ENCODE results near the gene COLEC11. TPM values are rescaled to one million over a fixed set of nuclear protein-coding genes. Genes with fewer than 3 reads are reported as not detected.

COLEC11 gene
- total and polyA plus RNA-seq, 10 of the 15 experiments (the other 5 are each of a cell fraction or from before 2014, with no cell fraction given): 0.08 to 0.74 (median 0.14) TPM; not detected in 4

DNA sequence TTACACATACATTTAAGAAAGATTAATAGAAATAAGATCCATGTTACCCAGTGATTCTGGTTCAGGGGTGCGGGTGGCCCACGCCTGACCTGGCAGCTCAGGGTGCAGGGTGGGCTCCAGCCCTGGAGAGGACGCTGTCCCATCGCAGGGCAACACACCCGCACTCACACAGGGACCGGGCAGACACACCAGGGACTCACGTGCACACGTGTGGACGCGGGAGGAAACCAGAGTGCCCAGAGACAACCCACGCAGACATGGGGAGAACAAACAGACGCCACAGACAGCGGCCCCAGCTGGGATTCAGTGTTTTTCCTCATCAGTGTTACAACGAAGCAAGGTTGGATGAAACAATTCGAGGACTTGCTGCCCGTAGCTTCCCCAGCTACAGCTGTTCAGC, 54.7 kb downstream of the COLEC11 start:
- Histone ChIP-seq H3K4me1 (ENCODE audit: control insufficient read depth, insufficient read depth, low read length) (peaks cover 15% of the 10 kb centered on the region), H3K4me2 (ENCODE audit: control insufficient read depth, insufficient read depth) (no peak overlapping the region), H3K9ac (ENCODE audit: control insufficient read depth, insufficient read depth, low read length) (no peak overlapping the region), H3K36me3 (ENCODE audit: control insufficient read depth in 2 of 2, insufficient read depth in 2 of 2, low read length in 1 of 2) (no peaks in the 10 kb centered on the region), H3K27ac (ENCODE audit: control insufficient read depth, insufficient read depth) (no peak overlapping the region), H2AFZ (ENCODE audit: control insufficient read depth, low read depth, low read length) (no peak overlapping the region), H3K4me3 (no peak overlapping the region), H3K27me3 (replicated peaks in 1 of 2; ENCODE audit: control insufficient read depth in 2 of 2, insufficient read depth in 2 of 2, low read length in 1 of 2) (no peaks in the 10 kb centered on the region), H4K20me1 (ENCODE audit: control insufficient read depth, insufficient read depth) (no peaks in the 10 kb centered on the region), H3K79me2 (ENCODE audit: control insufficient read depth, insufficient read depth, low read length) (no peaks in the 10 kb centered on the region), H3K9me3 (replicated peaks; ENCODE audit: control insufficient read depth, insufficient read depth, low read length) (no peaks in the 10 kb centered on the region; the same call in 2 of the 3 replicates)
- no peak for DNase-seq (ENCODE audit: low read depth, low spot score)
- no peak for FAIRE-seq
- WGBS (ENCODE audit: insufficient coverage, insufficient replicate concordance, low lambda C conversion rate, missing lambda C conversion rate): 65% methylated on average over 16 of the region's 16 CpGs
- ChIA-PET SMC1A (ENCODE audit: uncharacterized antibody, unreplicated experiment) (interaction anchor here (4.2 kb wide), 1 partner anchor 227 kb away, joined by 19 read pairs; no protein-coding TSS in a partner anchor), POLR2A (no interaction called here), RAD21 (ENCODE audit: unreplicated experiment) (no interaction called here), CTCF (interaction anchor here (0.9 to 4.9 kb wide), 3 partner anchors 12 to 226 kb away, joined by 3 to 43 read pairs (median 3); no protein-coding TSS in a partner anchor)
- no peak for ATAC-seq
- no peak for TF ChIP-seq PAX5 (IDR thresholded peaks at IDR 0.05; ENCODE audit: borderline replicate concordance, low read depth, low read length)
- TF ChIP-seq BRCA1 (IDR thresholded peaks at IDR 0.05; ENCODE audit: low read depth, low read length): no peak
- TF ChIP-seq TCF12 (IDR thresholded peaks at IDR 0.05; ENCODE audit: low read depth, low read length): no peak
- no peak for TF ChIP-seq STAT3 (IDR thresholded peaks at IDR 0.05; ENCODE audit: low read depth, low read length)
- no peak for TF ChIP-seq KAT2A (conservative IDR thresholded peaks at IDR 0.05; ENCODE audit: control insufficient read depth, low read depth, low read length)
- TF ChIP-seq SMARCA5 (IDR thresholded peaks at IDR 0.05): no peak
- no peak for TF ChIP-seq TAF1 (IDR thresholded peaks at IDR 0.05; ENCODE audit: borderline replicate concordance, low read depth, low read length)
- no peak for TF ChIP-seq YY1 (IDR thresholded peaks at IDR 0.05; ENCODE audit: low read depth, low read length)
- no peak for TF ChIP-seq GATAD2B (conservative IDR thresholded peaks at IDR 0.05; ENCODE audit: low read depth)
- TF ChIP-seq HCFC1 (IDR thresholded peaks at IDR 0.05; ENCODE audit: low read length): no peak
- TF ChIP-seq, protein P1, sequence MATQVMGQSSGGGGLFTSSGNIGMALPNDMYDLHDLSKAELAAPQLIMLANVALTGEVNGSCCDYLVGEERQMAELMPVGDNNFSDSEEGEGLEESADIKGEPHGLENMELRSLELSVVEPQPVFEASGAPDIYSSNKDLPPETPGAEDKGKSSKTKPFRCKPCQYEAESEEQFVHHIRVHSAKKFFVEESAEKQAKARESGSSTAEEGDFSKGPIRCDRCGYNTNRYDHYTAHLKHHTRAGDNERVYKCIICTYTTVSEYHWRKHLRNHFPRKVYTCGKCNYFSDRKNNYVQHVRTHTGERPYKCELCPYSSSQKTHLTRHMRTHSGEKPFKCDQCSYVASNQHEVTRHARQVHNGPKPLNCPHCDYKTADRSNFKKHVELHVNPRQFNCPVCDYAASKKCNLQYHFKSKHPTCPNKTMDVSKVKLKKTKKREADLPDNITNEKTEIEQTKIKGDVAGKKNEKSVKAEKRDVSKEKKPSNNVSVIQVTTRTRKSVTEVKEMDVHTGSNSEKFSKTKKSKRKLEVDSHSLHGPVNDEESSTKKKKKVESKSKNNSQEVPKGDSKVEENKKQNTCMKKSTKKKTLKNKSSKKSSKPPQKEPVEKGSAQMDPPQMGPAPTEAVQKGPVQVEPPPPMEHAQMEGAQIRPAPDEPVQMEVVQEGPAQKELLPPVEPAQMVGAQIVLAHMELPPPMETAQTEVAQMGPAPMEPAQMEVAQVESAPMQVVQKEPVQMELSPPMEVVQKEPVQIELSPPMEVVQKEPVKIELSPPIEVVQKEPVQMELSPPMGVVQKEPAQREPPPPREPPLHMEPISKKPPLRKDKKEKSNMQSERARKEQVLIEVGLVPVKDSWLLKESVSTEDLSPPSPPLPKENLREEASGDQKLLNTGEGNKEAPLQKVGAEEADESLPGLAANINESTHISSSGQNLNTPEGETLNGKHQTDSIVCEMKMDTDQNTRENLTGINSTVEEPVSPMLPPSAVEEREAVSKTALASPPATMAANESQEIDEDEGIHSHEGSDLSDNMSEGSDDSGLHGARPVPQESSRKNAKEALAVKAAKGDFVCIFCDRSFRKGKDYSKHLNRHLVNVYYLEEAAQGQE (IDR thresholded peaks at IDR 0.05; ENCODE audit: low read depth, low read length): no peak
- TF ChIP-seq, protein P2, sequence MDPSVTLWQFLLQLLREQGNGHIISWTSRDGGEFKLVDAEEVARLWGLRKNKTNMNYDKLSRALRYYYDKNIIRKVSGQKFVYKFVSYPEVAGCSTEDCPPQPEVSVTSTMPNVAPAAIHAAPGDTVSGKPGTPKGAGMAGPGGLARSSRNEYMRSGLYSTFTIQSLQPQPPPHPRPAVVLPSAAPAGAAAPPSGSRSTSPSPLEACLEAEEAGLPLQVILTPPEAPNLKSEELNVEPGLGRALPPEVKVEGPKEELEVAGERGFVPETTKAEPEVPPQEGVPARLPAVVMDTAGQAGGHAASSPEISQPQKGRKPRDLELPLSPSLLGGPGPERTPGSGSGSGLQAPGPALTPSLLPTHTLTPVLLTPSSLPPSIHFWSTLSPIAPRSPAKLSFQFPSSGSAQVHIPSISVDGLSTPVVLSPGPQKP (IDR thresholded peaks at IDR 0.05; ENCODE audit: low read depth, low read length): no peak
- no peak for TF ChIP-seq ZSCAN29 (IDR thresholded peaks at IDR 0.05)
- no peak for TF ChIP-seq DPF2 (IDR thresholded peaks at IDR 0.05)
- no peak for TF ChIP-seq SP1 (IDR thresholded peaks at IDR 0.05; ENCODE audit: low read depth, low read length)
- TF ChIP-seq, protein P3, sequence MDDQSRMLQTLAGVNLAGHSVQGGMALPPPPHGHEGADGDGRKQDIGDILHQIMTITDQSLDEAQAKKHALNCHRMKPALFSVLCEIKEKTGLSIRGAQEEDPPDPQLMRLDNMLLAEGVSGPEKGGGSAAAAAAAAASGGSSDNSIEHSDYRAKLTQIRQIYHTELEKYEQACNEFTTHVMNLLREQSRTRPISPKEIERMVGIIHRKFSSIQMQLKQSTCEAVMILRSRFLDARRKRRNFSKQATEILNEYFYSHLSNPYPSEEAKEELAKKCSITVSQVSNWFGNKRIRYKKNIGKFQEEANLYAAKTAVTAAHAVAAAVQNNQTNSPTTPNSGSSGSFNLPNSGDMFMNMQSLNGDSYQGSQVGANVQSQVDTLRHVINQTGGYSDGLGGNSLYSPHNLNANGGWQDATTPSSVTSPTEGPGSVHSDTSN (IDR thresholded peaks at IDR 0.05; ENCODE audit: insufficient replicate concordance, low read depth, low read length): no peak
- no peak for TF ChIP-seq BHLHE40 (IDR thresholded peaks at IDR 0.05; ENCODE audit: borderline replicate concordance in 1 of 2, low read depth in 2 of 2, low read length in 1 of 2)
- no peak for TF ChIP-seq RFX5 (IDR thresholded peaks at IDR 0.05; ENCODE audit: low read depth, low read length)
- intact Hi-C loops (cut with micrococcal nuclease; ENCODE audit: unreplicated experiment): no loop called here
- in situ Hi-C loops (cut with MboI): no loop called here
- BruUV-seq (replicated peaks): no TSS peak

Measured in GM12878 (cell line).